Liver (tissue), 9 donors: ENCODE results near the gene DSG2. TPM values are rescaled to one million over a fixed set of nuclear protein-coding genes. Genes with fewer than 3 reads are reported as not detected.

Experiments
- DNase-seq: peaks from one replicate; pipeline ENCODE4 v3.0.0-alpha.2; 2017; ENCODE audit warnings: low spot score
- H3K27ac ChIP-seq, 2 donors: one replicate each; pipeline ENCODE4 v1.7.0; 2013; ENCODE audit warnings: inconsistent platforms in 2 of 2, low read length in 2 of 2, control low read depth in 1 of 2, low read depth in 1 of 2, mild to moderate bottlenecking in 1 of 2
- H3K27me3 ChIP-seq, 4 donors: one replicate each; pipeline versions ENCODE4 v1.6.1 to v1.7.0; 2013; ENCODE audit warnings: low read length in 3 of 4, inconsistent platforms in 1 of 4, mild to moderate bottlenecking in 1 of 4, moderate library complexity in 1 of 4; ENCODE audit not compliant: control insufficient read depth in 4 of 4, insufficient read depth in 4 of 4
- H3K36me3 ChIP-seq, 4 donors: one replicate each; pipeline versions ENCODE4 v1.6.1 to v1.7.0; 2013; ENCODE audit warnings: low read length in 3 of 4, mild to moderate bottlenecking in 3 of 4, low read depth in 1 of 4, moderate library complexity in 1 of 4; ENCODE audit not compliant: control insufficient read depth in 4 of 4, insufficient read depth in 3 of 4
- H3K4me1 ChIP-seq, 4 donors: one replicate each; pipeline versions ENCODE4 v1.6.1 to v1.7.0; 2013; ENCODE audit warnings: low read length in 3 of 4, mild to moderate bottlenecking in 3 of 4, moderate library complexity in 1 of 4; ENCODE audit not compliant: control insufficient read depth in 4 of 4, insufficient read depth in 4 of 4
- H3K4me3 ChIP-seq, 3 donors: one replicate each; pipeline versions ENCODE4 v1.6.1 to v1.7.0; 2013; ENCODE audit warnings: low read length in 3 of 3, control low read depth in 1 of 3, low read depth in 1 of 3, mild to moderate bottlenecking in 1 of 3
- H3K9ac ChIP-seq, 2 donors: one replicate each; pipeline ENCODE4 v1.7.0; 2013; ENCODE audit warnings: low read length in 2 of 2, mild to moderate bottlenecking in 2 of 2, moderate library complexity in 2 of 2, control low read depth in 1 of 2, low read depth in 1 of 2
- H3K9me3 ChIP-seq, 4 donors: one replicate each; pipeline versions ENCODE4 v1.6.1 to v1.7.0; 2013; ENCODE audit warnings: low read length in 3 of 4; ENCODE audit not compliant: control insufficient read depth in 4 of 4
- ATF3 ChIP-seq: IDR thresholded peaks from 2 replicates; pipeline ENCODE4 v1.6.1; 2016; ENCODE audit warnings: antibody characterized with exemption
- CTCF ChIP-seq: fragments of 150-350 bp; IDR thresholded peaks from 2 replicates; pipeline ENCODE4 v1.5.1; 2017; ENCODE audit warnings: improper control_type of control experiment, low read depth, low read length; ENCODE audit not compliant: missing input control
- EGR1 ChIP-seq, 2 donors: IDR thresholded peaks; 2 replicates each; pipeline ENCODE4 v1.6.1; 2016 to 2018; ENCODE audit warnings: antibody characterized with exemption in 2 of 2, low read depth in 2 of 2
- FOXA1 ChIP-seq: IDR thresholded peaks from 2 replicates; pipeline ENCODE4 v1.6.1; 2016; ENCODE audit warnings: antibody characterized with exemption
- FOXA2 ChIP-seq: IDR thresholded peaks from 2 replicates; pipeline ENCODE4 v1.6.1; 2016; ENCODE audit warnings: antibody characterized with exemption
- GABPA ChIP-seq, 2 donors: IDR thresholded peaks in 1 of 2; conservative IDR thresholded peaks in 1 of 2; 2 replicates each; pipeline ENCODE4 v1.6.1; 2016; ENCODE audit warnings: antibody characterized with exemption in 2 of 2, mild to moderate bottlenecking in 1 of 2, moderate library complexity in 1 of 2
- HNF4A ChIP-seq, 2 donors: conservative IDR thresholded peaks; 2 replicates each; pipeline ENCODE4 v1.6.1; 2016; ENCODE audit warnings: antibody characterized with exemption in 2 of 2, mild to moderate bottlenecking in 2 of 2
- HNF4G ChIP-seq: IDR thresholded peaks from 2 replicates; pipeline ENCODE4 v1.6.1; 2016; ENCODE audit warnings: antibody characterized with exemption
- JUND ChIP-seq, 2 donors: IDR thresholded peaks; 2 replicates each; pipeline ENCODE4 v1.6.1; 2016; ENCODE audit warnings: antibody characterized with exemption in 2 of 2
- RXRA ChIP-seq, 2 donors: IDR thresholded peaks; 2 replicates each; pipeline ENCODE4 v1.6.1; 2017 to 2018; ENCODE audit warnings: antibody characterized with exemption in 2 of 2, mild to moderate bottlenecking in 1 of 2
- SP1 ChIP-seq: IDR thresholded peaks from 2 replicates; pipeline ENCODE4 v1.6.1; 2018; ENCODE audit warnings: antibody characterized with exemption, mild to moderate bottlenecking
- TAF1 ChIP-seq: conservative IDR thresholded peaks from 2 replicates; pipeline ENCODE4 v1.6.1; 2016; ENCODE audit warnings: antibody characterized with exemption, mild to moderate bottlenecking
- YY1 ChIP-seq: IDR thresholded peaks from 2 replicates; pipeline ENCODE4 v1.6.1; 2016; ENCODE audit warnings: antibody characterized with exemption, mild to moderate bottlenecking
- ZBTB33 ChIP-seq: IDR thresholded peaks from 2 replicates; pipeline ENCODE4 v1.6.1; 2016; ENCODE audit warnings: antibody characterized with exemption
- WGBS: extraction: QIAGEN DNeasy Blood & Tissue Kit; methylation state at CpG from one replicate; pipeline ENCODE4 v1.1.7; 2013; 5-methylcytosine and 5-hydroxymethylcytosine counted together
- polyA plus RNA-seq, 2 donors: library from polyadenylated mRNA; stranded (reverse) in 1 of 2; unstranded in 1 of 2; fragments of 200-250 nt in 1 of 2; fragments of >200 nt in 1 of 2; fragmentation: Nextera tagmentation in 1 of 2; extraction: Ambion mirVana in 1 of 2; gene quantifications; one replicate each; pipeline versions ENCODE4 v1.2.1 to v1.2.3, GENCODE V29; 2013 to 2015
- total RNA-seq, 2 donors: library from RNA; depleted of rRNA; stranded (reverse); fragments of >200 nt; gene quantifications; one replicate each; pipeline ENCODE4 v1.2.3, GENCODE V29; 2014
- donor health status: healthy.
- donor health status: healthy.
- donor health status: healthy.
- donor health status: healthy.
- donor health status: healthy.

Gene DSG2
- total and polyA plus RNA-seq, 4 donors = 5.4 to 13.9 (median 9.6) TPM

GRCh38 chr18:31478688-31479087 is 19.3 kb upstream of the DSG2 start:
- no peaks in the 10 kb centered on the region for H3K36me3 ChIP-seq
- H3K27ac ChIP-seq = no peak overlapping the region
- 97% methylated on average over 10 of the region's 10 CpGs for WGBS
- DNase-seq = no peak
- H3K4me1 ChIP-seq = no peaks in the 10 kb centered on the region
- H3K27me3 ChIP-seq = peaks cover 0 to 2% (median 0%) of the 10 kb centered on the region in 4 donors
- H3K9me3 ChIP-seq = no peaks in the 10 kb centered on the region
- H3K4me3 ChIP-seq = no peak overlapping the region
- H3K9ac ChIP-seq = no peak overlapping the region
- TF ChIP-seq FOXA2 (no peak), GABPA (IDR thresholded peaks at IDR 0.05 in 1 of 2, conservative IDR thresholded peaks at IDR 0.05 in 1 of 2) (no peak), ATF3 (no peak)

GRCh38 chr18:31482051-31482450 is 15.9 kb upstream of the DSG2 start:
- no peaks in the 10 kb centered on the region for H3K9me3 ChIP-seq
- 88% methylated on average over 1 of the region's 1 CpG for WGBS
- no peaks in the 10 kb centered on the region for H3K4me1 ChIP-seq
- no peak overlapping the region for H3K27ac ChIP-seq
- H3K4me3 ChIP-seq = no peak overlapping the region
- no peaks in the 10 kb centered on the region for H3K36me3 ChIP-seq
- TF ChIP-seq FOXA1 = no peak
- no peak for TF ChIP-seq ATF3
- no peak for TF ChIP-seq TAF1
- no peak for TF ChIP-seq HNF4A (conservative IDR thresholded peaks at IDR 0.05)
- H3K27me3 ChIP-seq = peaks cover 0 to 4% (median 1%) of the 10 kb centered on the region in 4 donors
- no peak for DNase-seq
- H3K9ac ChIP-seq = no peak overlapping the region

- peaks cover 0 to 4% (median 1%) of the 10 kb centered on the region in 4 donors for H3K27me3 ChIP-seq
- no peaks in the 10 kb centered on the region for H3K36me3 ChIP-seq
- WGBS = 82% methylated on average over 2 of the region's 2 CpGs
- no peak overlapping the region for H3K27ac ChIP-seq
- H3K4me3 ChIP-seq = no peak overlapping the region
- H3K4me1 ChIP-seq = no peaks in the 10 kb centered on the region
- H3K9ac ChIP-seq = no peak overlapping the region
- no peaks in the 10 kb centered on the region for H3K9me3 ChIP-seq
- DNase-seq = no peak
- TF ChIP-seq HNF4A (conservative IDR thresholded peaks at IDR 0.05) (no peak), HNF4G (no peak), EGR1 (IDR thresholded peaks at IDR 0.05; ENCODE audit: low read depth in 2 of 2) (no peak), ZBTB33 (no peak), RXRA (IDR thresholded peaks at IDR 0.05) (no peak), TAF1 (no peak), SP1 (no peak), JUND (IDR thresholded peaks at IDR 0.05) (no peak), FOXA1 (no peak), YY1 (no peak), CTCF (no peak)
Measured at GRCh38 chr18:31483396-31483795, 14.6 kb upstream of the DSG2 start.
